Measurements from ENCODE around the gene NUFIP2. TPM values are rescaled to one million over a fixed set of nuclear protein-coding genes. Genes with fewer than 3 reads are reported as not detected.

NUFIP2 gene
- total and polyA plus RNA-seq, 2 donors (not counting 3 experiments of a cell fraction or from before 2014, with no cell fraction given): 27.2 to 51.1 TPM

DNA sequence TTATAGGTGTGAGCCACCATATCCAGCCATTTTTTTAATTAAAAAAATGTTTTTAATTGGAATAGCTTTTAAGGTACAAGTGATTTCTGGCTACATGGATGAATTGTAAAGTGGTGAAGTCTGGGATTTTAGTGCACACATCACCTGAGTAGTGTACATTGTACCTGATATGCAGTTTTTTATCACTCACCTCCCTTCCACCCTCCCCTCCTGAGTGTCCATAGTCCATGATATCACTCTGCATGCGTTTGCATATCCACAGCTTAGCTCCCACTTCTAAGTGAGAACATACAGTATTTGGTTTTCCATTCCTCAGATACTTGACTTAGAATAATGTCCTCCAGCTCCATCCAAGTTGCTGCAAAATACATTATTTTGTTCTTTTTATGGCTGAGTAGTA is 60.6 kb downstream of the NUFIP2 start:
- ChIA-PET POLR2A (no interaction called here), CTCF (interaction anchor here (0.8 to 1.5 kb wide), 10 partner anchors 13 to 109 kb away, joined by 3 to 6 read pairs (median 3); partner anchors contain the start of gene CRYBA1)
- Histone ChIP-seq H3K36me3 (ENCODE audit: control insufficient read depth in 2 of 2, extremely low read depth in 1 of 2, insufficient read depth in 2 of 2, low read length in 2 of 2) (no peaks in the 10 kb centered on the region), H3K79me2 (ENCODE audit: control insufficient read depth, insufficient read depth, low read length) (no peaks in the 10 kb centered on the region), H3K4me2 (ENCODE audit: insufficient read depth, low read length) (no peak overlapping the region), H3K9ac (replicated peaks; ENCODE audit: extremely low read depth, insufficient read depth, low read length) (no peak overlapping the region), H3K27me3 (ENCODE audit: control insufficient read depth in 2 of 2, insufficient read depth in 2 of 2, low read length in 2 of 2) (no peaks in the 10 kb centered on the region), H2AFZ (ENCODE audit: low read depth, low read length) (no peak overlapping the region), H4K20me1 (replicated peaks; ENCODE audit: control insufficient read depth, extremely low read depth, insufficient read depth, low read length) (no peaks in the 10 kb centered on the region), H3K4me1 (ENCODE audit: control insufficient read depth, extremely low read depth, insufficient read depth, low read length) (no peaks in the 10 kb centered on the region), H3K4me3 (replicated peaks in 1 of 3; ENCODE audit: insufficient read depth in 1 of 3, low read depth in 1 of 3, low read length in 3 of 3) (no peak overlapping the region), H3K27ac (ENCODE audit: insufficient read depth, low read depth, low read length) (no peak overlapping the region), H3K9me1 (replicated peaks; ENCODE audit: control insufficient read depth, extremely low read depth, insufficient read depth, low read length) (no peaks in the 10 kb centered on the region), H3K9me3 (replicated peaks; ENCODE audit: control insufficient read depth, insufficient read depth, low read length) (no peaks in the 10 kb centered on the region)
- no peak for FAIRE-seq
- TF ChIP-seq POLR2AphosphoS5 (IDR thresholded peaks at IDR 0.05; ENCODE audit: insufficient read depth, low read depth, low read length) (no peak), GATA2 (IDR thresholded peaks at IDR 0.05; ENCODE audit: insufficient read depth, insufficient read length, low read depth, low read length) (no peak), MYC (IDR thresholded peaks at IDR 0.05; ENCODE audit: low read depth, low read length) (no peak), EZH2 (IDR thresholded peaks at IDR 0.05; ENCODE audit: borderline replicate concordance, low read depth, low read length, severe bottlenecking) (no peak), FOS (IDR thresholded peaks at IDR 0.05; ENCODE audit: borderline replicate concordance, insufficient read depth, low read length) (no peak), POLR2A (IDR thresholded peaks at IDR 0.05; ENCODE audit: low read depth, low read length) (no peak), JUN (IDR thresholded peaks at IDR 0.05; ENCODE audit: borderline replicate concordance, insufficient read depth, insufficient read length, low read depth) (no peak)
- TF ChIP-seq, protein P1, sequence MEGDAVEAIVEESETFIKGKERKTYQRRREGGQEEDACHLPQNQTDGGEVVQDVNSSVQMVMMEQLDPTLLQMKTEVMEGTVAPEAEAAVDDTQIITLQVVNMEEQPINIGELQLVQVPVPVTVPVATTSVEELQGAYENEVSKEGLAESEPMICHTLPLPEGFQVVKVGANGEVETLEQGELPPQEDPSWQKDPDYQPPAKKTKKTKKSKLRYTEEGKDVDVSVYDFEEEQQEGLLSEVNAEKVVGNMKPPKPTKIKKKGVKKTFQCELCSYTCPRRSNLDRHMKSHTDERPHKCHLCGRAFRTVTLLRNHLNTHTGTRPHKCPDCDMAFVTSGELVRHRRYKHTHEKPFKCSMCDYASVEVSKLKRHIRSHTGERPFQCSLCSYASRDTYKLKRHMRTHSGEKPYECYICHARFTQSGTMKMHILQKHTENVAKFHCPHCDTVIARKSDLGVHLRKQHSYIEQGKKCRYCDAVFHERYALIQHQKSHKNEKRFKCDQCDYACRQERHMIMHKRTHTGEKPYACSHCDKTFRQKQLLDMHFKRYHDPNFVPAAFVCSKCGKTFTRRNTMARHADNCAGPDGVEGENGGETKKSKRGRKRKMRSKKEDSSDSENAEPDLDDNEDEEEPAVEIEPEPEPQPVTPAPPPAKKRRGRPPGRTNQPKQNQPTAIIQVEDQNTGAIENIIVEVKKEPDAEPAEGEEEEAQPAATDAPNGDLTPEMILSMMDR (IDR thresholded peaks at IDR 0.05; ENCODE audit: extremely low read depth in 1 of 2, insufficient read depth in 1 of 2, low read depth in 1 of 2, low read length in 2 of 2): no peak
- TF ChIP-seq, protein P2, sequence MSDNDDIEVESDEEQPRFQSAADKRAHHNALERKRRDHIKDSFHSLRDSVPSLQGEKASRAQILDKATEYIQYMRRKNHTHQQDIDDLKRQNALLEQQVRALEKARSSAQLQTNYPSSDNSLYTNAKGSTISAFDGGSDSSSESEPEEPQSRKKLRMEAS (IDR thresholded peaks at IDR 0.05; ENCODE audit: insufficient read depth, insufficient read length): no peak
- no TSS peak for BruUV-seq (replicated peaks)
- dilution Hi-C loops (cut with MboI; ENCODE audit: extremely low pct_ligation_motif_present, low sequenced_read_pairs) (no loop called here), intact Hi-C loops (cut with micrococcal nuclease) (no loop called here)
- DNase-seq (ENCODE audit: low read depth, low spot score): no peak
